HL-60 (cell line): Measurements from ENCODE around the gene USP32.

Source experiments
- CTCF ChIP-seq: IDR thresholded peaks from one replicate; pipeline ENCODE4 v1.5.1; 2011; ENCODE audit warnings: low read length, control low read depth, inconsistent platforms; ENCODE audit not compliant: insufficient read depth
- GABPA ChIP-seq: IDR thresholded peaks from 2 replicates; pipeline ENCODE4 v1.6.1; 2012; ENCODE audit warnings: low read depth
- POLR2AphosphoS5 ChIP-seq: IDR thresholded peaks from 2 replicates; pipeline ENCODE4 v1.6.1; 2012; ENCODE audit warnings: low read depth
- REST ChIP-seq: IDR thresholded peaks from 2 replicates; pipeline ENCODE4 v1.6.1; 2012; ENCODE audit warnings: low read depth; ENCODE audit not compliant: insufficient replicate concordance

- no peak for TF ChIP-seq CTCF
- TF ChIP-seq POLR2AphosphoS5 = no peak
- TF ChIP-seq GABPA = no peak
- TF ChIP-seq REST = no peak
Observed at GRCh38 chr17:60129164-60129563, 262.8 kb downstream of the USP32 start.
